ENCODE results near the gene XPNPEP2.

XPNPEP2 gene

GRCh38 chrX:129780441-129781105 is 41.8 kb downstream of the XPNPEP2 start:
- DNase-seq (ENCODE audit: low spot score), result no peak

- no peak for DNase-seq (ENCODE audit: low spot score)
Observed at GRCh38 chrX:129781134-129781672, 42.4 kb downstream of the XPNPEP2 start.

GRCh38 chrX:129781680-129782495 is 43.1 kb downstream of the XPNPEP2 start:
- no peak for DNase-seq (ENCODE audit: low spot score)

GRCh38 chrX:129782706-129783105 is 43.9 kb downstream of the XPNPEP2 start:
- DNase-seq (ENCODE audit: low spot score), result no peak

GRCh38 chrX:129783291-129783713 is 44.5 kb downstream of the XPNPEP2 start:
- DNase-seq (ENCODE audit: low spot score), result no peak

- no peak for DNase-seq (ENCODE audit: low spot score)
Observed at GRCh38 chrX:129784371-129784770, 45.6 kb downstream of the XPNPEP2 start.

- DNase-seq (ENCODE audit: low spot score), result no peak
Observed at GRCh38 chrX:129785160-129785947, 46.6 kb downstream of the XPNPEP2 start.

- no peak for DNase-seq (ENCODE audit: low spot score)
Observed at GRCh38 chrX:129786210-129786651, 47.5 kb downstream of the XPNPEP2 start.

- no peak for DNase-seq (ENCODE audit: low spot score)
Observed at GRCh38 chrX:129787336-129788055, 48.7 kb downstream of the XPNPEP2 start.

GRCh38 chrX:129788527-129788926 is 49.7 kb downstream of the XPNPEP2 start:
- DNase-seq (ENCODE audit: low spot score), result no peak

- DNase-seq (ENCODE audit: low spot score), result no peak
Observed at GRCh38 chrX:129790146-129790545, 51.4 kb downstream of the XPNPEP2 start.

GRCh38 chrX:129790808-129791207 is 52.0 kb downstream of the XPNPEP2 start:
- no peak for DNase-seq (ENCODE audit: low spot score)

- DNase-seq (ENCODE audit: low spot score), result no peak
Observed at GRCh38 chrX:129791336-129791735, 52.6 kb downstream of the XPNPEP2 start.

- DNase-seq (ENCODE audit: low spot score), result no peak
Observed at GRCh38 chrX:129791961-129792570, 53.3 kb downstream of the XPNPEP2 start.

GRCh38 chrX:129792586-129793291 is 54.0 kb downstream of the XPNPEP2 start:
- DNase-seq (ENCODE audit: low spot score), result no peak

- DNase-seq (ENCODE audit: low spot score), result no peak
Observed at GRCh38 chrX:129793604-129794191, 54.9 kb downstream of the XPNPEP2 start.

- no peak for DNase-seq (ENCODE audit: low spot score)
Observed at GRCh38 chrX:129795584-129795983, 56.8 kb downstream of the XPNPEP2 start.

GRCh38 chrX:129797251-129797906 is 58.6 kb downstream of the XPNPEP2 start:
- no peak for DNase-seq (ENCODE audit: low spot score)

- DNase-seq (ENCODE audit: low spot score), result no peak
Observed at GRCh38 chrX:129798456-129798855, 59.7 kb downstream of the XPNPEP2 start.

- no peak for DNase-seq (ENCODE audit: low spot score)
Observed at GRCh38 chrX:129798888-129799287, 60.1 kb downstream of the XPNPEP2 start.
